Panc1 (cell line): ENCODE results near the gene EXOC6B.

Source experiments
- POLR2AphosphoS5 ChIP-seq: IDR thresholded peaks from 2 replicates; pipeline ENCODE4 v1.6.1; 2012; ENCODE audit warnings: mild to moderate bottlenecking, low read depth, low read length, moderate library complexity
- TCF7L2 ChIP-seq: IDR thresholded peaks from 2 replicates; pipeline ENCODE4 v1.6.1; 2011; ENCODE audit warnings: mild to moderate bottlenecking, low read depth, low read length, inconsistent platforms
- TF ChIP-seq, protein P1 (sequence below): fragments of 450-650 bp; IDR thresholded peaks from 2 replicates; pipeline ENCODE4 v1.5.1; 2017; ENCODE audit warnings: mild to moderate bottlenecking

DNA sequence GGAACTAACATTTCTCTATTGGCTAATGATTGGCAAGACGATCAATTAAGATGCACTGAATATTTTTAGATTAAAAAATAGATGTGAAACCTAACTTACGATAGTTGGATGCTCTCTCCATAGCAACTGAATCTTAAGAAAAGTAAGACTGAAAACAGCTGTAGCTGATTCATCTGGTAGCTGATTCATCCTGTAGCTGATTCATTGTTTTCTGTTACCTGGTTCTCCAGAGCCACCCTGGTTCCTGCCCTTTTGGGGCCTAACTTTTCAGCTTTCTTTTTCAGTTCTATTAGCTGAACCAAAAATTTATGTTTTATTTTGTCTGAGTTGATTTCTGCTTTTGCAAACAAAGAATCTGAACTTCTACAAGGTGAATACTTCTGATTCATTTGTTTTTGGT lies 38.7 kb upstream of the EXOC6B start:
- TF ChIP-seq, protein P1, sequence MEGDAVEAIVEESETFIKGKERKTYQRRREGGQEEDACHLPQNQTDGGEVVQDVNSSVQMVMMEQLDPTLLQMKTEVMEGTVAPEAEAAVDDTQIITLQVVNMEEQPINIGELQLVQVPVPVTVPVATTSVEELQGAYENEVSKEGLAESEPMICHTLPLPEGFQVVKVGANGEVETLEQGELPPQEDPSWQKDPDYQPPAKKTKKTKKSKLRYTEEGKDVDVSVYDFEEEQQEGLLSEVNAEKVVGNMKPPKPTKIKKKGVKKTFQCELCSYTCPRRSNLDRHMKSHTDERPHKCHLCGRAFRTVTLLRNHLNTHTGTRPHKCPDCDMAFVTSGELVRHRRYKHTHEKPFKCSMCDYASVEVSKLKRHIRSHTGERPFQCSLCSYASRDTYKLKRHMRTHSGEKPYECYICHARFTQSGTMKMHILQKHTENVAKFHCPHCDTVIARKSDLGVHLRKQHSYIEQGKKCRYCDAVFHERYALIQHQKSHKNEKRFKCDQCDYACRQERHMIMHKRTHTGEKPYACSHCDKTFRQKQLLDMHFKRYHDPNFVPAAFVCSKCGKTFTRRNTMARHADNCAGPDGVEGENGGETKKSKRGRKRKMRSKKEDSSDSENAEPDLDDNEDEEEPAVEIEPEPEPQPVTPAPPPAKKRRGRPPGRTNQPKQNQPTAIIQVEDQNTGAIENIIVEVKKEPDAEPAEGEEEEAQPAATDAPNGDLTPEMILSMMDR: no peak
- TF ChIP-seq TCF7L2 (no peak), POLR2AphosphoS5 (no peak)
